ENCODE measurements around the gene CLDN20. TPM values are rescaled to one million over a fixed set of nuclear protein-coding genes. Genes with fewer than 3 reads are reported as not detected.
"Not testable (repeated sequence)": the region's sequence is repeated elsewhere in the genome, so short reads cannot be mapped to it uniquely, and the experiment has no call there.

CLDN20 gene, protein sequence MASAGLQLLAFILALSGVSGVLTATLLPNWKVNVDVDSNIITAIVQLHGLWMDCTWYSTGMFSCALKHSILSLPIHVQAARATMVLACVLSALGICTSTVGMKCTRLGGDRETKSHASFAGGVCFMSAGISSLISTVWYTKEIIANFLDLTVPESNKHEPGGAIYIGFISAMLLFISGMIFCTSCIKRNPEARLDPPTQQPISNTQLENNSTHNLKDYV
- total RNA-seq, result not detected
- polyA plus RNA-seq, result not detected

DNA sequence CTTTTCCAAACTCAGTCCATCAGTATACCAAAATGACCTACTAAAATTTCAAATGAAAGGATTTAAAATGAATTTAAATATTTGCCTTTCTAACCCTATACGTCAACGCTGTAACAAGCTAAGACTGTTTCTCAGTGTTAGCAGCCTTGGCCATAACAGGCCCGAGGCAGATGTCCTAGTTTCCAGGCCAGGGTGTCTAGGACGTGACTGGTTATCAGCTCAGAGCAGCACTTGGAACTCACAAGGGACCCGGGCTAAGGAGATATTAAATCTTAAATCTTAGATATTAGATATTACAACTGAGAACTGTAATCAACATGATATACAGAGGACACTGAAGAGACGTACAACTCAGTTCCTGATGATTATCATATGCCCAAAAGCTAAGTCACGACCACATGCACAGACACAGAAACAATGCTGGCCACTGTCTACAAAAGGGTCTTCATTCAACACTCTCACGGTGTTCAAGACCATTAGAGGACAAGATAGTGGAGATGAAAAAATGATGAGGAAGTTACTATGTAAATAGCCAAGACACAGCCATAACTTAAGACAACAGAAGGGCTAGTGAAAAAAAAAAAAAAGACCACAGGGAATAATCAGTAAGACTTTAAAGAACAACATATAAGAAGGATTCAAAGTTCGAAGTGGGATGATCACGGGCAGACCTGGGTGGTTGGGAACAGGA lies at the start of gene CLDN20:
CLDN20 (plus strand) TSS at position 641 of the 691 bp plus-strand sequence. CDS start 11,707 bp downstream, outside the sequence.
- H3K27me3 ChIP-seq, result no peaks in the 10 kb centered on the region
- H3K9me3 ChIP-seq, result no peaks in the 10 kb centered on the region
- H3K4me1 ChIP-seq, result peaks cover 0 to 14% (median 0%) of the 10 kb centered on the region in 4 donors
- H3K36me3 ChIP-seq, result peaks cover 0 to 17% (median 0%) of the 10 kb centered on the region in 4 donors
- intact Hi-C loops (cut with DNase I), result no loop called here
- peak within 1 kb of the TSS in 3 of 4 donors; percentile 17 to 52 (median 38) for H3K27ac ChIP-seq
- H3K4me3 ChIP-seq, result no peak within 1 kb of the TSS
- TF ChIP-seq POLR2A (IDR thresholded peaks at IDR 0.05) (no peak), POLR2AphosphoS5 (IDR thresholded peaks at IDR 0.05) (no peak), EP300 (IDR thresholded peaks at IDR 0.05) (no peak)
- TF ChIP-seq, protein P1, sequence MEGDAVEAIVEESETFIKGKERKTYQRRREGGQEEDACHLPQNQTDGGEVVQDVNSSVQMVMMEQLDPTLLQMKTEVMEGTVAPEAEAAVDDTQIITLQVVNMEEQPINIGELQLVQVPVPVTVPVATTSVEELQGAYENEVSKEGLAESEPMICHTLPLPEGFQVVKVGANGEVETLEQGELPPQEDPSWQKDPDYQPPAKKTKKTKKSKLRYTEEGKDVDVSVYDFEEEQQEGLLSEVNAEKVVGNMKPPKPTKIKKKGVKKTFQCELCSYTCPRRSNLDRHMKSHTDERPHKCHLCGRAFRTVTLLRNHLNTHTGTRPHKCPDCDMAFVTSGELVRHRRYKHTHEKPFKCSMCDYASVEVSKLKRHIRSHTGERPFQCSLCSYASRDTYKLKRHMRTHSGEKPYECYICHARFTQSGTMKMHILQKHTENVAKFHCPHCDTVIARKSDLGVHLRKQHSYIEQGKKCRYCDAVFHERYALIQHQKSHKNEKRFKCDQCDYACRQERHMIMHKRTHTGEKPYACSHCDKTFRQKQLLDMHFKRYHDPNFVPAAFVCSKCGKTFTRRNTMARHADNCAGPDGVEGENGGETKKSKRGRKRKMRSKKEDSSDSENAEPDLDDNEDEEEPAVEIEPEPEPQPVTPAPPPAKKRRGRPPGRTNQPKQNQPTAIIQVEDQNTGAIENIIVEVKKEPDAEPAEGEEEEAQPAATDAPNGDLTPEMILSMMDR (IDR thresholded peaks at IDR 0.05), result no peak
- no peak for DNase-seq
- WGBS, 2 donors, result 90 to 91% methylated on average over 10 of the region's 10 CpGs

DNA sequence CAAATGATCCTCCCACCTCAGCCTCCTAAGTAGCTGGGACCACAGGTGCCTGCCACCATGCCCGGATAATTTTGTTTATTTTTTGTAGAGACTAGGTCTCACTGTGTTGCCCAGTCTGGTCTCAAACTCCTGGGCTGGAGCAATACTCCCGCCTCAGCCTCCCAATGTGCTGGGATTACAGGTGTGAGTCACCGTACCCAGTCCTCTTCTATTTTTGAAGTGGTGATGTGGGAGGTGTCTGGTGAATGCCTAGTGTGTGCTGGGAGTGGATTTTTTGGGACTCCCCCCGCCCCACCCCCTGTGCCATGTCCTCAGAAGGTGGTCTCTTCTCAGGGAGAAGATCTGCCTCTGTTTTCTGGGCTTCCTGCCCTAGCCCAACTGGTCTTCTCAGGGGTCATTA lies 47.9 kb upstream of the CLDN20 start:
- 75 to 83% methylated on average over 4 of the region's 4 CpGs for WGBS, 2 donors
- no peaks in the 10 kb centered on the region for H3K9me3 ChIP-seq
- no peaks in the 10 kb centered on the region for H3K27me3 ChIP-seq
- peaks cover 0 to 14% (median 6%) of the 10 kb centered on the region in 4 donors for H3K4me1 ChIP-seq
- intact Hi-C loops (cut with DNase I), result no loop called here
- no peaks in the 10 kb centered on the region for H3K36me3 ChIP-seq
- no peak overlapping the region for H3K4me3 ChIP-seq
- H3K27ac ChIP-seq, result peak overlapping the region in 1 of 4 donors; percentile 54
- DNase-seq, result no peak
- TF ChIP-seq, protein P1 (IDR thresholded peaks at IDR 0.05), result no peak
- TF ChIP-seq POLR2A (IDR thresholded peaks at IDR 0.05) (no peak), EP300 (IDR thresholded peaks at IDR 0.05) (no peak), POLR2AphosphoS5 (IDR thresholded peaks at IDR 0.05) (no peak)

DNA sequence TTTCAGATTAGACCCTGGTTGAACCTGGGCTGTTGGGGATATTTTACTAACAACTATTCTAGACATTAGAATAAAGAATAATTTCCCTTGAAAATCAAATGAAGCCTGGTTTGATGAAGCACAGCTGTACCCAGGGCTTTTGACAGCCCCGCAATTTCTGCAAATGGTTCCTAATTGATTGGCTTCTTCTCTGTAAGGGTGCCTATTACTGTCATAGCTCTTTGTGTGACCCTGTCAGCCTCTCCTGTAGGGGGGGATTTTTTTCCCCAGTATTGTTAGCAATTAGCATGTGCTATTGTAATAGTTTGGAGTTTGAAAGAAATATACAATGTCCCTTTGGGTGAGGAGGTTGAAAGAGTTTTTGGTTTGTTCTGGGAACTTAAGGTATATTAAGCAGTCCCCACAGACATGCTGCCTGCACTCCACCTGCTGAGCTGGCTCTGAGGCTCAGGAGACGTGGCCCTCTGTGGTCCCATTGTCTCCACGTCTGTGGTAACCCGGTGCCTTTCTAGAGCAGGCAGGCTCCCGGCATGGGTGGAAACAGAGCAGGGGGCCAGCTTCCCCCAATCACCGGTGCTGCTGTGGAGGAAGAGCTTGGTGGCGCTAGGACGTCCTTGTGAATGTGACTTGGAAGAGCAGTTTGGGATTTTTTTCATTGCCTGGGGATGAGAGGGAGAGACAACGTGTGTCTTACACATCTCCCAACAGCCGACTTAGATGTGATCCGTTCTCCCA lies 47.3 kb upstream of the CLDN20 start:
- Histone ChIP-seq H3K4me1 (peaks cover 0 to 14% (median 6%) of the 10 kb centered on the region in 4 donors), H3K9me3 (no peaks in the 10 kb centered on the region), H3K27ac (peak overlapping the region in 1 of 4 donors; percentile 54), H3K4me3 (no peak overlapping the region), H3K27me3 (no peaks in the 10 kb centered on the region), H3K36me3 (no peaks in the 10 kb centered on the region)
- WGBS, 2 donors, result 64 to 75% methylated on average over 11 of the region's 11 CpGs
- TF ChIP-seq EP300 (IDR thresholded peaks at IDR 0.05) (no peak), POLR2AphosphoS5 (IDR thresholded peaks at IDR 0.05) (no peak), POLR2A (IDR thresholded peaks at IDR 0.05) (no peak)
- TF ChIP-seq, protein P1 (IDR thresholded peaks at IDR 0.05), result no peak
- intact Hi-C loops (cut with DNase I), result no loop called here
- DNase-seq, result no peak

DNA sequence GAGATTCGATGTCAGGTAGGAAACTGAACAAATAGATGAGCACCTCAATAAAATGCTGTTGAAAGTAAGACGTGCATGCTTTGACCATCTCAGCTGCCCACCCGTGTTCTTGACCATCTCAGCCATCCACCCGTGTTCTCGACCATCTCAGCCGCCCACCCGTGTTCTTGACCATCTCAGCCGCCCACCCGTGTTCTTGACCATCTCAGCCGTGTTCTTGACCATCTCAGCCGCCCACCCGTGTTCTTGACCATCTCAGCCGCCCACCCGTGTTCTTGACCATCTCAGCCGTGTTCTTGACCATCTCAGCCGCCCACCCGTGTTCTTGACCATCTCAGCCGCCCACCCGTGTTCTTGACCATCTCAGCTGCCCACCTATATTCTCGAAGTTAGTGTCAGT lies 45.1 kb upstream of the CLDN20 start:
- DNase-seq; H3K36me3 ChIP-seq; H3K27ac ChIP-seq; H3K4me3 ChIP-seq; intact Hi-C loops (cut with DNase I); H3K9me3 ChIP-seq; H3K27me3 ChIP-seq: not testable (repeated sequence)
- WGBS, 2 donors, result 93 to 94% methylated on average over 20 of the region's 20 CpGs
- peaks cover 0 to 14% (median 6%) of the 10 kb centered on the region in 4 donors for H3K4me1 ChIP-seq

DNA sequence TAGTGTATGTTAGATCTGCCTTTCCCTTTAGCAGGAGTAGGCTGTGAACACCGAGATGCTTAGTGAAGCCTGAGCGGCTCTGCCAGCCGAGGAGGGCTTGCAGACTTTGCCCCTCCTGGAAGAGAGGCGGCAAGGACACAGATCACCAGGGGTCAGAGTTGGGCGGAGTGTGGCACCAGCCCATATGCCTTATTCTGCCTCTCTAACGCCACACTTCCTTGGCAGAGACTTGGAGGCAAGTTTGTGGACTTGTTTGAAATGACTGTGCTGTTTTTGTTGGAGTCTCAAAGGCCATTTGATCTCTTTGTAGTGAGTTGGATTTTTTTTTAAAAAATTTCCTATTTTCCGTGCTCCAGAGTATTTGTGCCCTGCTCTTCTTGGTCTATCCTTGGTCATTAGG lies 44.5 kb upstream of the CLDN20 start:
- Histone ChIP-seq H3K9me3 (no peaks in the 10 kb centered on the region), H3K27ac (no peak overlapping the region), H3K36me3 (no peaks in the 10 kb centered on the region), H3K27me3 (no peaks in the 10 kb centered on the region), H3K4me3 (no peak overlapping the region), H3K4me1 (peaks cover 0 to 14% (median 6%) of the 10 kb centered on the region in 4 donors)
- TF ChIP-seq POLR2AphosphoS5 (IDR thresholded peaks at IDR 0.05) (no peak), EP300 (IDR thresholded peaks at IDR 0.05) (no peak)
- WGBS, 2 donors, result 91% methylated on average over 7 of the region's 7 CpGs
- no peak for DNase-seq
- intact Hi-C loops (cut with DNase I), result no loop called here
